ENCODE data around the gene PIKFYVE.
"Not testable (repeated sequence)": the region's sequence is repeated elsewhere in the genome, so short reads cannot be mapped to it uniquely, and the experiment has no call there.

The PIKFYVE gene

GRCh38 chr2:208300847-208301618, 35.0 kb downstream of the PIKFYVE start:
- H3K4me3 ChIP-seq (ENCODE audit: low read depth, low read length): no peak overlapping the region

- H3K4me3 ChIP-seq (ENCODE audit: low read depth, low read length): no peak overlapping the region
Measured at GRCh38 chr2:208304157-208304556, 38.1 kb downstream of the PIKFYVE start.

GRCh38 chr2:208304695-208305094, 38.6 kb downstream of the PIKFYVE start:
- H3K4me3 ChIP-seq (ENCODE audit: low read depth, low read length): no peak overlapping the region

GRCh38 chr2:208306291-208306690, 40.2 kb downstream of the PIKFYVE start:
- no peak overlapping the region for H3K4me3 ChIP-seq (ENCODE audit: low read depth, low read length)

GRCh38 chr2:208311321-208311720, 45.3 kb downstream of the PIKFYVE start:
- H3K4me3 ChIP-seq (ENCODE audit: low read depth, low read length): no peak overlapping the region

- H3K4me3 ChIP-seq (ENCODE audit: low read depth, low read length): no peak overlapping the region
Measured at GRCh38 chr2:208311954-208312353, 45.9 kb downstream of the PIKFYVE start.

- no peak overlapping the region for H3K4me3 ChIP-seq (ENCODE audit: low read depth, low read length)
Measured at GRCh38 chr2:208315081-208315788, 49.2 kb downstream of the PIKFYVE start.

GRCh38 chr2:208318127-208318526, 52.1 kb downstream of the PIKFYVE start:
- no peak overlapping the region for H3K4me3 ChIP-seq (ENCODE audit: low read depth, low read length)

GRCh38 chr2:208319391-208319790, 53.3 kb downstream of the PIKFYVE start:
- no peak overlapping the region for H3K4me3 ChIP-seq (ENCODE audit: low read depth, low read length)

GRCh38 chr2:208320686-208321085, 54.6 kb downstream of the PIKFYVE start:
- H3K4me3 ChIP-seq (ENCODE audit: low read depth, low read length): no peak overlapping the region

GRCh38 chr2:208326016-208326415, 60.0 kb downstream of the PIKFYVE start:
- H3K4me3 ChIP-seq (ENCODE audit: low read depth, low read length): no peak overlapping the region

GRCh38 chr2:208329485-208329884, 63.4 kb downstream of the PIKFYVE start:
- H3K4me3 ChIP-seq (ENCODE audit: low read depth, low read length): no peak overlapping the region

GRCh38 chr2:208334230-208334629, 68.2 kb downstream of the PIKFYVE start:
- H3K4me3 ChIP-seq (ENCODE audit: low read depth, low read length): no peak overlapping the region

- no peak overlapping the region for H3K4me3 ChIP-seq (ENCODE audit: low read depth, low read length)
Measured at GRCh38 chr2:208346756-208347155, 80.7 kb downstream of the PIKFYVE start.

- H3K4me3 ChIP-seq (ENCODE audit: low read depth, low read length): no peak overlapping the region
Measured at GRCh38 chr2:208350610-208351009, 84.6 kb downstream of the PIKFYVE start.

GRCh38 chr2:208352644-208353567, 86.9 kb downstream of the PIKFYVE start:
- H3K4me3 ChIP-seq (ENCODE audit: low read depth, low read length): no peak overlapping the region

- H3K4me3 ChIP-seq (ENCODE audit: low read depth, low read length): no peak overlapping the region
Measured at GRCh38 chr2:208354964-208355381, 88.9 kb downstream of the PIKFYVE start.

GRCh38 chr2:208356420-208356819, 90.4 kb downstream of the PIKFYVE start:
- H3K4me3 ChIP-seq (ENCODE audit: low read depth, low read length): not testable (repeated sequence)

GRCh38 chr2:208356846-208357574, 91.0 kb downstream of the PIKFYVE start:
- no peak overlapping the region for H3K4me3 ChIP-seq (ENCODE audit: low read depth, low read length)

- H3K4me3 ChIP-seq (ENCODE audit: low read depth, low read length): no peak overlapping the region
Measured at GRCh38 chr2:208358758-208359631, 92.9 kb downstream of the PIKFYVE start.
